ENCODE results near the gene SMIM36.

GRCh38 chr17:55463600-55463999 is 47.7 kb downstream of the SMIM36 start:
- TF ChIP-seq CTCF (IDR thresholded peaks at IDR 0.05; ENCODE audit: control extremely low read depth in 1 of 3, insufficient read depth in 1 of 3, low read depth in 1 of 3, low read length in 3 of 3): no peak
- no peak for TF ChIP-seq SRF (IDR thresholded peaks at IDR 0.05; ENCODE audit: low read depth, low read length)
- TF ChIP-seq POLR2AphosphoS5 (IDR thresholded peaks at IDR 0.05; ENCODE audit: low read depth, low read length): no peak
- TF ChIP-seq SIX5 (IDR thresholded peaks at IDR 0.05; ENCODE audit: low read depth, low read length): no peak
- no peak for TF ChIP-seq NRF1 (IDR thresholded peaks at IDR 0.05; ENCODE audit: low read depth, low read length)

Measured in H1 (cell line).